OCI-LY3 (cell line): Measurements from ENCODE around the gene OR3A1.
"Not testable (repeated sequence)": the region's sequence is repeated elsewhere in the genome, so short reads cannot be mapped to it uniquely, and the experiment has no call there.

Experiments used
- H2AFZ ChIP-seq: fragments of 200-600, 300-600 bp; shearing (Covaris generic); 2 replicates; pipeline ENCODE4 v1.6.0; 2014; ENCODE audit warnings: antibody characterized with exemption, low read depth, low read length
- H3K27ac ChIP-seq: fragments of 200-600, 300-600 bp; sonication (generic); 2 replicates; pipeline ENCODE4 v1.5.1; 2014; ENCODE audit warnings: mild to moderate bottlenecking, low read length, moderate library complexity, mixed read lengths
- H3K27me3 ChIP-seq: fragments of 200-600, 300-600 bp; sonication (generic); 2 replicates; pipeline ENCODE4 v1.6.1; 2014; ENCODE audit warnings: low read depth, low read length, mixed read lengths
- H3K36me3 ChIP-seq: fragments of 200-600, 300-600 bp; sonication (generic); replicated peaks from 2 replicates; pipeline ENCODE3; 2014; ENCODE audit warnings: low read depth, low read length, mixed read lengths
- H3K4me1 ChIP-seq: fragments of 300-600, 200-600 bp; sonication (generic); 2 replicates; pipeline ENCODE4 v1.6.1; 2014; ENCODE audit warnings: low read length, mixed read lengths
- H3K4me2 ChIP-seq: fragments of 200-600, 300-600 bp; sonication (generic); 2 replicates; pipeline ENCODE4 v1.6.1; 2014; ENCODE audit warnings: low read length, mixed read lengths
- H3K4me3 ChIP-seq: fragments of 300-600, 200-600 bp; sonication (generic); 2 replicates; pipeline ENCODE4 v1.5.1; 2014; ENCODE audit warnings: antibody characterized with exemption, mild to moderate bottlenecking, low read length, moderate library complexity
- H3K79me2 ChIP-seq: fragments of 300-600, 200-600 bp; shearing (Covaris generic); 2 replicates; pipeline ENCODE4 v1.6.1; 2014; ENCODE audit warnings: mild to moderate bottlenecking, low read length, mixed read lengths
- H3K9ac ChIP-seq: fragments of 300-600, 200-600 bp; shearing (Covaris generic); 2 replicates; pipeline ENCODE4 v1.6.0; 2014; ENCODE audit warnings: mild to moderate bottlenecking, low read length, moderate library complexity
- H3K9me3 ChIP-seq: fragments of 200-600, 300-600 bp; shearing (Covaris generic); 2 replicates; pipeline ENCODE4 v1.6.1; 2014; ENCODE audit warnings: low read length, mixed read lengths; ENCODE audit not compliant: insufficient read depth
- H4K20me1 ChIP-seq: fragments of 200-600, 300-600 bp; sonication (generic); 2 replicates; pipeline ENCODE4 v1.6.1; 2016; ENCODE audit warnings: low read length, mixed read lengths; ENCODE audit not compliant: insufficient read depth

Gene OR3A1

DNA sequence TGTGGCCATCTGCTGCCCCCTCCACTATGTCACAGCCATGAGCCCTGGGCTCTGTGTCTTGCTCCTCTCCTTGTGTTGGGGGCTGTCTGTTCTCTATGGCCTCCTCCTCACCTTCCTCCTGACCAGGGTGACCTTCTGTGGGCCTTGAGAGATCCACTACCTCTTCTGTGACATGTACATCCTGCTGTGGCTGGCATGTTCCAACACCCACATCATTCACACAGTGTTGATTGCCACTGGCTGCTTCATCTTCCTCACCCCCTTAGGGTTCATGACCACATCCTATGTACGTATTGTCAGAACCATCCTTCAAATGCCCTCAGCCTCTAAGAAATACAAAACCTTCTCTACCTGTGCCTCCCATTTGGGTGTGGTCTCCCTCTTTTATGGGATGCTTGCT is 57.1 kb downstream of the OR3A1 start:
- H3K9me3 ChIP-seq, H2AFZ ChIP-seq, H3K4me3 ChIP-seq, H3K27me3 ChIP-seq, H3K4me1 ChIP-seq, H3K4me2 ChIP-seq, H3K79me2 ChIP-seq, H4K20me1 ChIP-seq, H3K27ac ChIP-seq, H3K36me3 ChIP-seq, H3K9ac ChIP-seq: not testable (repeated sequence)
